Medulla oblongata (tissue), 1 donor: ENCODE results near the gene IFNA21.
"Not testable (repeated sequence)": the region's sequence is repeated elsewhere in the genome, so short reads cannot be mapped to it uniquely, and the experiment has no call there.

Experiments
- DNase-seq: peaks from one replicate; pipeline ENCODE4 v3.0.0-alpha.2; 2015; ENCODE audit errors: extremely low spot score

Gene IFNA21

DNA sequence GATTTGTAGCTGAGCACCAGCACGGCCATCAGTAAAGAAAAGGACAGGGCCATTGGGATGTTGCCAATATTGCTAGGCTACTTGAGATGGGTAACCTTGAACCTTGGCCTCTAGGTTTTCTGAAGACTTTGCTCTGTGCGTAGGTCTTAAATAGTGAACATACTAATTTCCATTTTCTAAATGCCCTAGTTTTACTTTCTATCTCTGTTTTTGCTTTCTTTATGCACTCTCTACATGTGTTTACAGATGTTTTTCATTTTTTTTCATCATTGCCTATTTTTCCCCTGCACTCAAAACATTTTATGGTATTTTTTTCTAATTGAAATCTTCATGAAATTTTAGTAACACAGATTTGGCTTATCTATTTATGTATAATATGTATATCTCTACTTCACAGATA is at the start of gene IFNA21:
TSS of gene IFNA21 (minus strand) at position 101 of the 400 bp plus-strand sequence. CDS start at position 53, 48 bp downstream.
- not testable (repeated sequence) for DNase-seq

DNA sequence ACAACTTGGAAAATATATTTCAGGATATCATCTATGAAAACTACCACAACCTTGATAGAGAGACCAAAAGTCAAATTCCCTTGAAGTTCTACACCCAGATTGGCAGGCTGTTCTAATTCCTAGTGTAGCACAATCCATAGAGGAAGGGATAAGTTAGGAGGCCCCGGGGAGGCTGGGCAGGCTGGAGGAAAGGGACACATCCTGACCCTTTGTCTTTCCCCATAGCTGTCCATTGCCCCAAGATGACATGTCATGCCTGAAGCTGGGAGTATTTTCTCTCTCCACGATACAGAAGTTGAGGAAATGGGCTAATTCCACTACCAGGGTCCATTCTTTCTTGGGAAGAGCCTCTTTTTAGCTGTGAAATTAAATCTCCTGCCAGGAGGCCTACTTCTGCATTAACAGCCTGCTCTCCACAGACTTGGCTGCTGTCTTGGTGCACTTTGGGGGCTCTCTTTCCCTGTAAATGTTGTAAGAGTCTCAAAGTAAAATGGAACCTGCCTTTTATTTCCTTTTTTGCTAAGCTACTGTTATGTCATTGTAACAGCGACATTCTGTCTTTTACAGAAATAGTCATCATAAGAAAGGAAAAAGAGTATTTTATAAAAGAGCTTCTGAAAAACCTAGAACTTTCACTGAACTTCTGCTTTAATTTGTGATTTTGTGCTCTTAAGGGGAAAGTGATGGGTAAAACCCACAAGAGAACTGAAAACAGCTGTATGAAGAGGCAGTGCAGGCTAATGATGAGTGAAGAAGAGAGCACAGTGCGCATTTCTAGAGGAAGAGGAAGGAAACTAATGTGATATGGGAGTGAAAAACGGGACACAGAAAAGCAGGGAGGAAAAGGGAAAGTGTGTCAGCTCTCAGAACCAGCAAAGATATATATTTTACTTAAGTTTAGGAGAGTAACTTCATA is 47.2 kb upstream of the IFNA21 start:
- peak; percentile 9 for DNase-seq

DNA sequence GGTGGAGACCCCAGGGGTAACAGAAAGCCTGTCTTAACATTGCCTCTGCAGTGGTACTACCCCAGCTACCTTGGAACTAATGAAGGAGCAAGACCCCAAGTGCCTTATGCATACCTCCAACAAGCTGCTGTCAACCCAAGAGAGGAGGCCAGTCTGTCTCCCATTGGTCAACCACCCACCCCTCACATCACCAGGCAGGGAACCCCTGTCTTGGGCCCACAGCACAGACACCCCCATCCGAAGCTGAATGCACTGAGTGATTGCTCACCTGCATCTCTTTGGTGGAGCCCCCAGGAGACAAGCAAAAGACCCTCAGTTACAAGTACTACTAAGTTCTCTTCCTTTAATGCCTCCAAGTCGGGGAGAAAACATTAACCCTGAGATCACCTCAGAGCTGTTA is 45.7 kb upstream of the IFNA21 start:
- DNase-seq = not testable (repeated sequence)

DNA sequence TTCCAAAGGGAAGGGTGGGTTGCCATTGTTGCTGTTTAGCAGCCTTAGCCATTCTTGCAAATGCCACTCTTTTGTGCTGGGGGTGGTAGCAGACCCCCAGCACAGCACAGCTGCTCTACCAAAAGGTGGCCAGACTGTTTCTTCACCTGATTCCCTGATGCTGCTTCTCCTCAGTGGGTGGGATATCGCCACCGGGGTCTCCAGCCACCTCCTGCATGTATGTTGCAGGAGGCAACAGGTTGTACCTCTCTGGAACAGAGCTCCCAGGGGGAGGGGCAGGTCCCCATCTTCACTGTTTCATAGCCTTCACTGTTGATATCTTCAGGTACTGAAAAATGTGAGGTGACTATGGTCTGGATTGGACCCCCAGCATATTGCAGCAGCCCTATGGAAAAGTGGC is 44.3 kb upstream of the IFNA21 start:
- DNase-seq = not testable (repeated sequence)

DNA sequence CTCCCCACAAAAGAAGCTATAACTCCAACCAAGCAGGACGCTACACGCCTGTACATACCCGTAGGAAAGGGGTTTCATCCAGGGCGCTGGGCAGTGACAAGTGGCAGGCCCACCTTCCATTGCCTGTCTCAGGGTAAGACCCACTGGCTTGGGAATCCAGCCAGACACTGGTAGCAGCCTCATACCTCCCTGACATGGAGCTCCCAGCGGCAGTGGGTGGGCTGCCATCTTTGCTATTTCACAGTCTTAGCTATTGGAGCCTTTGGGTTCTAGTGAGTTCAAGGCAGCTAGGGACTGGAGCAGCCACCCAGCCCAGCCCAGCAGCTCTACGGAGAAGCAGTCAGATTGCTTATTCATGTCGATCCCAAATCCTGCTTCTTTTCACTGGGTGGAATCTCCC is 43.9 kb upstream of the IFNA21 start:
- no peak for DNase-seq

DNA sequence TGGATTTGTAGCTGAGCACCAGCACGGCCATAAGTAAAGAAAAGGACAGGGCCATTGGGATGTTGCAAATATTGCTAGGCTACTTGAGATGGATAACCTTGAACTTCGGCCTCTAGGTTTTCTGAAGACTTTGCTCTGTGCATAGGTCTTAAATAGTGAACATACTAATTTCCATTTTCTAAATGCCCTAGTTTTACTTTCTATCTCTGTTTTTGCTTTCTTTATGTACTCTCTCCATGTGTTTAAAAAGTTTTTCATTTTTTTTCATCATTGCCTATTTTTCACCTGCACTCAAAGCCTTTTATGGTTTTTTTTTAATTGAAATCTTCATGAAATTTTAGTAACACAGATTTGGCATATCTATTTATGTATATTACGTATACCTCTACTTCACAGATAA is 40.6 kb upstream of the IFNA21 start, which contains the start of gene IFNA10:
TSS of gene IFNA10 (minus strand) at position 101 of the 400 bp plus-strand sequence. CDS start at position 55, 46 bp downstream.
- not testable (repeated sequence) for DNase-seq

DNA sequence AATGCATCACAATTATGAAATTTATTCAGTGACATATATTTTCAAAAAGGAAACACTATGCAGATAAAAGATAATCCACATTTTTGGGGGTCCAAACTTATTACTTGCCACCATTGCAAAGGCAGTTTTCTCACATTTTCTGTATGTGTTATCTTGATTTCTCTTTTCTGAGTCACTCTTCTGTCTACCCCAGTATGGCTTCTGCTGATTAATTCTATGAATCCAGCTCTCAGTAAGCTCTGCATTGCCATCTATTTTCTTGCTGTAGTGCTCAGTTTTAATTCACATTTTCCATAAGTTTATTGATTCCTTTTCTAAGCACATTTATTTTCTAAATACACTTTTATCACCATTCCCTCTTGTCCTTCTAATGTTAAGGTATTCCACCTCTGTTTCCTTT is 38.7 kb upstream of the IFNA21 start:
- no peak for DNase-seq

DNA sequence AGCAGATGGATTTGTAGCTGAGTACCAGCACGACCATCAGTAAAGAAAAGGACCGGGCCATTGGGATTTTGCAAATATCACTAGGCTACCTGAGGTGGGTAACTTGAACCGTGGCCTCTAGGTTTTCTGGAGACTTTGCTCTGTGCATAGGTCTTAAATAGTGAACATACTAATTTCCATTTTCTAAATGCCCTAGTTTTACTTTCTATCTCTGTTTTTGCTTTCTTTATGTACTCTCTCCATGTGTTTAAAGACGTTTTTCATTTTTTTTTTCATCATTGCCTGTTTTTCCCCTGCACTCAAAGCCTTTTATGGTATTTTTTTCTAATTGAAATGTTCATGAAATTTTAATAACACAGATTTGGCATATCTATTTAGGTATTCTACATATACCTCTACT is 35.6 kb upstream of the IFNA21 start, which contains the start of gene IFNA7:
TSS of gene IFNA7 (minus strand) at position 101 of the 400 bp plus-strand sequence. CDS start at position 61, 40 bp downstream.
- DNase-seq = not testable (repeated sequence)

DNA sequence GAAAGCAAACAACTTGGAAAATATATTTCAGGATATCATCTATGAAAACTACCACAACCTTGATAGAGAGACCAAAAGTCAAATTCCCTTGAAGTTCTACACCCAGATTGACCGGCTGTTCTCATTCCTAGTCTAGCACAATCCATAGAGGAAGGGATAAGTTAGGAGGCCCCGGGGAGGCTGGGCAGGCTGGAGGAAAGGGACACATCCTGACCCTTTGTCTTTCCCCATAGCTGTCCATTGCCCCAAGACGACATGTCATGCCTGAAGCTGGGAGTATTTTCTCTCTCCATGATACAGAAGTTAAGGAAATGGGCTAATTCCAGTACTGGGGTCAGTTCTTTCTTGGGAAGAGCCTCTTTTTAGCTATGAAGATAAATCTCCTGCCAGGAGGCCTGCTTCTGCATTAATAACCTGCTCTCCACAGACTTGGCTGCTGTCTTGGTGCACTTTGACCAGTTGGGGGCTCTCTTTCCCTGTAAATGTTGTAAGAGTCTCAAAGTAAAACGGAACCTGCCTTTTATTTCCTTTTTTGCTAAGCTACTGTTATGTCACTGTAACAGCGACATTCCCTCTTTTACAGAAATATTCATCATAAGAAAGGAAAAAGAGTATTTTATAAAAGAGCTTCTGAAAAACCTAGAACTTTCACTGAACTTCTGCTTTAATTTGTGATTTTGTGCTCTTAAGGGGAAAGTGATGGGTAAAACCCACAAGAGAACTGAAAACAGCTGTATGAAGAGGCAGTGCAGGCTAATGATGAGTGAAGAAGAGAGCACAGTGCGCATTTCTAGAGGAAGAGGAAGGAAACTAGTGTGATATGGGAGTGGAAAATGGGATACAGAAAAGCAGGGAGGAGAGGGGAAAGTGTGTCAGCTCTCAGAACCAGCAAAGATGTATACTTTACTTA is 28.7 kb upstream of the IFNA21 start:
- DNase-seq = peak; percentile 43

DNA sequence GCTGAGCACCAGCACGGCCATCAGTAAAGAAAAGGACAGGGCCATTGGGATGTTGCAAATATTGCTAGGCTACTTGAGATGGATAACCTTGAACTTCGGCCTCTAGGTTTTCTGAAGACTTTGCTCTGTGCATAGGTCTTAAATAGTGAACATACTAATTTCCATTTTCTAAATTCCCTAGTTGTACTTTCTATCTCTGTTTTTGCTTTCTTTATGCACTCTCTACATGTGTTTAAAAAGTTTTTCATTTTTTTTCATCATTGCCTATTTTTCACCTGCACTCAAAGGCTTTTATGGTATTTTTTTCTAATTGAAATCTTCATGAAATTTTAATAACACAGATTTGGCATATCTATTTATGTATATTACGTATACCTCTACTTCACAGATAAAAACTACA is 21.0 kb upstream of the IFNA21 start, which contains the start of gene IFNA4:
TSS of gene IFNA4 (minus strand) at position 101 of the 400 bp plus-strand sequence. CDS start at position 45, 56 bp downstream.
- not testable (repeated sequence) for DNase-seq

DNA sequence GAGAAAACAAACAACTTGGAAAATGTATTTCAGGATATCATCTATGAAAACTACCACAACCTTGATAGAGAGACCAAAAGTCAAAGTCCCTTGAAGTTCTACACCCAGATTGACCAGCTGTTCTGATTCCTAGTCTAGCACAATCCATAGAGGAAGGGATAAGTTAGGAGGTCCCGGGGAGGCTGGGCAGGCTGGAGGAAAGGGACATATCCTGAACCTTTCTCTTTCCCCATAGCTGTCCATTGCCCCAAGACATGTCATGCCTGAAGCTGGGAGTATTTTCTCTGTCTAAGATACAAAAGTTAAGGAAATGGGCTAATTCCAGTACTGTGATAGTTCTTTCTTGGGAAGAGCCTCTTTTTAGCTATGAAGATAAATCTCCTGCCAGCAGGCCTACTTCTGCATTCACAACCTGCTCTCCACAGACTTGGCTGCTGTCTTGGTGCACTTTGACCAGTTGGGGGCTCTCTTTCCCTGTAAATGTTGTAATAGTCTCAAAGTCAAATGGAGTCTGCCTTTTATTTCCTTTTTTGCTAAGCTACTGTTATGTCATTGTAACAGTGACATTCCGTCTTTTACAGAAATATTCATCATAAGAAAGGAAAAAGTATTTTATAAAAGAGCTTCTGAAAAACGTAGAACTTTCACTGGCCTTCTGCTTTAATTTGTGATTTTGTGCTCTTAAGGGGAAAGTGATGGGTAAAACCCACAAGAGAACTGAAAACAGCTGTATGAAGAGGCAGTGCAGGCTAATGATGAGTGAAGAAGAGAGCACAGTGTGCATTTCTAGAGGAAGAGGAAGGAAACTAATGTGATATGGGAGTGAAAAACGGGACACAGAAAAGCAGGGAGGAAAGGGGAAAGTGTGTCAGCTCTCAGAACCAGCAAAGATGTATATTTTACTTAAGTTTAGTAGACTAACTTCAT is 16.6 kb upstream of the IFNA21 start:
- peak; percentile 55 for DNase-seq

DNA sequence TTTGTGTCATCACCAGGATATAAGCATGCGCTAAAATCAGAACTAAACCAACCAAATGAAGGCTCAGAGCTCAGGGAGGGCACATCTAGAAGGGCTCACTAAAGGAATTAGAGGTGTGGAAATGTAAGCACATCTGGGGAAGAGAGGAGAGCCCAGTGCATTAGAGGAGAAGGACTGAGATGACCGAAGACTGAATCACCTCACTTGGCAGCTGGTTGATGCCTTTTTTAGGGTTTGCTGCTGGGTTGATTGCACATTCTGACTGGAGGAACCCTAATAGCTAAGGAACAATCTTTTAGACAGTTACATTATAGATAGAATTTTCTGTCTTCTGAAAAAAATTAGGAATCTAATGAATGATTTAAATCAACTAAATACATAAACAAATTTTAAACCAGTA is 8.2 kb upstream of the IFNA21 start:
- no peak for DNase-seq

DNA sequence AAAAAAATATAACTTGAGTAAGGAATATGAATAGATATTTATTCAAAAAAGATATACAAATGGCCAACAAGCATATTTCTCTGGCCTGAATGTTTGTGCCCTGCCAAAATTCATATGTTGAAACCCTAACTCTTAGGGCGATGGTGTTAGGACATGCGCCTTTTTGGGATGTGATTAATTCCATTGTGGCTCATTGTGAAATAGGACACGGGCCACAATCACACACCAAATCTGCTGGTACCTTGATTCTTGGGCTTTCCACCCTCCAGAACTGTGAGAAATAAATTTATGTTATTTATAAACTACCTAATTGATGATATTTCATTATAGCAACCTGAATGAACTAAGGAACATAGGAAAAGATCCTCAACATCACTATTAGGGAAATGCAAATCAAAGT is 5.7 kb upstream of the IFNA21 start:
- DNase-seq = no peak

DNA sequence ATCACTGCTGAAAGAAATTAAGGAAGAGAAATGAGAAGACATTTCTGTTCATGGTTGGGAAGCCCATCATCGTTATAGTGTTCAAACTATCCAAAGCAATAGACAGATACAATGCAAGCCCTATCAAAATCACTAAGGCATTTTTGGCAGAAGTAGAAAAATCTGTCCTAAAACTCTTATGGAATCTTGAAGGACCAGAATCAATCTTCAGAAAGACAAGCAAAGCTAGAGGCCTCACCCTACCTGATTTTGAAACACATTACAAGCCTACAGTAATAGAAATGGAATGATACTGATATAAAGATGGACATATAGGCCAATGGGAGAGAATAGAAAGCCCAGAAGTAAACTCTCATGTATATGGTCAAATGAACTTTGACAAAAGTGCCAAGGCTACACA is 4.9 kb upstream of the IFNA21 start:
- no peak for DNase-seq

DNA sequence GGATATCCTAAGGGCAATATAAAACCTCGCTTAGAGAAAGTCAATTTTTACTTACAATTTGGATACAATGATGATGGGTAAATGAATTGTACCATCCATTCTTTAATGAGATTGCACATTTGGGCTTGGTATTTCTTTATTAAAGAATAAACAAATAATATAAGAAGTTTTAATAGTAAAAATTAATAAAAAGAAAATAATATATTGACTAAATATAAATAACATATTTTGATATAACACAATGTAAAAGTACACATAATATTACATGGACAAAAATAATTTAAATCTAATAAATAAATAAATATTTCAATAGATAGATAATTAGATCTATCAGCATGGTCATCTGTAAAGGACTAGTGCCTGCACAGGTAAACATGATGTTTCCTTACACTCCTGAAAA is 944 bp downstream of the IFNA21 start:
- DNase-seq = no peak

DNA sequence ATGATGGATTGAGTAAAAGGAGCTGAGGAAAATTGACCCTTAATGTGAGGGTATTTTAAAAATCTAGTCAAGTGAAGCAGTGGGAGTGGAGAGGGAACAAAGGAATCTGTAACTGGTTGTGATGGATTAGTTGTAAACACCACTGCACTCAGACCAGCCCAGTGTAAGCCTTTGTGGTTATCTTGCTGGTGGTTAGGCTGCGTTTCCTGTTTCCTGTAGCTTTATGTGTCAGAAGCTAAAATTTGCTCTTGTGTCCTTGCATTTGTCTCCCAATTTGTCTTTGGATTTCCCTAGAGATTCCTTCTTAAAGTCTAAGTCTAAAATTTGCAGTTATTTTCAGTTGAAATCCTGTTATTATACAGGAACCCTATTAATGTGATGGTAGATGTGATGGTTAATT is 6.3 kb downstream of the IFNA21 start:
- DNase-seq = peak; percentile 6

DNA sequence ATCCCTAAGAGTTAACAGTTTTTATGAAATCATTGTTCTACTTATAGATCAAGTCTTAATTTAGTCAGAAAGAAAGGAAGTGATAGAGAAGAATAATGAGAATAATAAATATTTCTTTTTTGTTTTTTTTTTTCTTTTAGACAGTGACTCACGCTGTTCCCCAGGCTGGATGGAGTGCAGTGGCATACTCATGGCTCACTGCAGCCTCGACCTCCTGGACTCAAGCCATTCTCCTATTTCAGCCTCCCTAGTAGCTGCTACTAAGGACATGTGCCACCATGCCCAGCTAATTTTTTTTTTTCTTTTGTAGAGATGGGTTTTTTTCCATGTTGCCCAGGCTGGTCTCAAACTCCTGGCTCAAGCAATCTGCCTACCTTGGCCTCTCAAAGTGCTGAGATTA is 11.0 kb downstream of the IFNA21 start:
- no peak for DNase-seq

DNA sequence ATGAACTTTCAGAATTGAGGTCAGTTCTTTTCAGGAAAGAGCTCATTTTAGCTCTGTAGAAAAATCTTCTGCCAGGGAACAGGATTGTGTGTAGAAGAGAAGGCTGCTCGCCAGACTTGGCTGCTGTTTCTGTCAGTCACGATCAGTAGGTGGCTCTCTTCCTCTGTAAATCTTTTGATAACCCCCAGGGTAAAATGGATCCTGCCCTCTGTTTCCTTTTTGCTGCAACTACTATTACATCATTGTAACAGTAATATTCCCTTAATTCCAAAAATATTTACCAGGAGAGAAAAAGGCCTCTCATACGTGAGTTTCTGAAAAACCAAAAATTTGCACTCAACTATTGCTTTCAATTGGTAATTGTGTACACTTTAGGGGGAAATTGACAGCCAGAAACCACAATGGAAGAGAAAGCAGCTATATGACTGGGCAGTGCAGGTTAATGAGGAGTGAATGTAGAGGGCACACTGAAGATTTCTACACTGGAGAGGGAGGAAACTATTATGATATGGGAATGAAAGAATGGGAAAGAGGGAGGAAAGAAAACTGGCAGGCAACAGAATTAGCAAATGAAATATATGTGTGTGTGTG is 12.3 kb downstream of the IFNA21 start:
- peak; percentile 59 for DNase-seq

DNA sequence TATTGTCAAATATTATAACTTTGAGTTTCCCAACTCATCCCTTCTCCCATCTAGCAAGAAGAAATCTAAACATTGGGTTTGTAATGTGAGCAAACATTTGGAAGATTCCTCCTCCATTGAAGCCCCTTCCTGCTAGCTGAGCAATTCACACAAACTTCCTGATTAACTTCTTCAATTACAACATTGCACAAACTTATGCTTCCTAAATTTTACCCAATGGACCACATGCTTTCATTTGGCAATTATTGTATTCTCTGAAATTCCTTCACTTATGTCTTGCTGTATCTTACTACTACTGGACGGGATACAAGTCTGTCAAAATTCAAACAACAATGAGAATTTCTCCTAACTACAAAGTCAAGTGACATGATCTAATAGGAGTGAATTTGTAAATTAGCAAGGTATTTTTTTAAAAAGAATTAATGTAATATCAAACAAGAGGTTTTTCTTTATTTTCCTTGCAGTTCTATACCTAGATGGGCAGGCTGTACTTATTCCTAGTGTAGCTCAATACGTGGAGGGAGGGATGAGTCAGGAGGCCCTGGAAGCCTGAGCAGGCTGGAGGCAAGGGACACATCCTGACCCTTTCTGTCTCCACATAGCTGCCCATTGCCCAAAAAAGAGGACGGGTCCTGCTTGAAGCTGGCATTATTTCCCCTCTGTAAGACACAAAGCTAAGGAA is 13.0 kb downstream of the IFNA21 start:
- no peak for DNase-seq

DNA sequence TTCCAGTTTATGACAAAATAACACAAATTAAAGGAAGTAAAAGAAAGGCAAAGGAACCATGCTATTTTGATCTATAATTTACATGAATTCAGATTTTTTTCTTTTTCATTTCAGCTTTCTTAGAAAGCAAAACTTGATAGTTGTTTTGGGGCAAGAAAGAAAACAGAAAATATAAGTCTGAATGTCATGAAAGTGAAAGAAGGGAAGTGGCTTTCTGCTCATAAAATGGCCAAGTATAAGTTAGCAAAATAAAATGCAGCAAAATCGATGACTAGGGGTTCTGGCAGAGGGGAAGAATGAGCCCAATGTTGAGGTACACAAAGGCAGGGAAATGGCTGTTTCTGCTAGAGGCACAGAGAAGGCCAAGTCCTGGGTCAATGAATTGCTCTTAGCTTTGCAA is 21.9 kb downstream of the IFNA21 start:
- no peak for DNase-seq
